Stimulated activated CD8-positive, alpha-beta memory T cell treated with anti-CD3 and anti-CD28 coated beads, Interleukin-7, amount 100 ng/mL, for 24 hours (primary cell): Measurements from ENCODE around the gene PFKL.

Experiments used
- DNase-seq: peaks from one replicate; pipeline ENCODE4 v3.0.0-alpha.2; 2020; ENCODE audit warnings: low read depth

Gene PFKL

DNA sequence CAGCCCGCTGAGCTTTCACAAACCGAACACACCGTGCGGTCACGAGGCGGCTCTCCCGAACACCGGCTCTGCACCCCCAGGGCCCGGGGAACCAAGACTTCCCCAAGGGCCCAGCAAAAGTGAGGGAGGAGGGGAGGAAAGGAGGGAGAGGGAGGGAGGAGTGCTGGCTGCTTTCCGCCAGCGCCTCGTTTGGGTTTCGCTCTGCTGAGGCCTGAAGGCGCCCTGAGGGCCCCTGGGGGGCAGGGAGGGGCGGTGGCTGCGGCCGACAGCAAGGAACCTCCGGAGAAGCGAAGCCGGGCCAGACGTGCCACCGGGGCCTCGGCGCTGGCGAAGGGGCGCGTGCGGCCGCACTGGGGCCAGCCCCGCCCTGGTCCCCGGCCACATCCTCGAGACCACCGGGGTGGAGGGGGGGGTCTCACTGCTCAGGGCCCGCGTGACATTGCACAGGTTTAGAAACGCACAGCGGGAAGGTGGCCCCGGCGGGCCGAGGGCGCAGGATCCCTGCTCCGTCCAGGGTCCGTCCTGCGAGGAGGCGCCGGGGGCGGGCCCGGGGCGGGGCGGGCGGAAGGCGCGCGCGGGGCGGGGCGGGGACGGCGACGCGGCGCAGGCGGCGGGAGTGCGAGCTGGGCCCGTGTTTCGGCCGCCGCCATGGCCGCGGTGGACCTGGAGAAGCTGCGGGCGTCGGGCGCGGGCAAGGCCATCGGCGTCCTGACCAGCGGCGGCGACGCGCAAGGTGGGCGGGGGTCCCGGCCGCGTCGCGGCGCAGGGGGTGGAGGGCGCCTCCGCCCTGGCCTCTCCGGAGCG is at the start of gene PFKL:
Gene PFKL (plus strand): TSS at position 596 of the 804 bp plus-strand sequence. CDS start 53 bp downstream, at position 649.
- DNase-seq: peak; percentile 33

DNA sequence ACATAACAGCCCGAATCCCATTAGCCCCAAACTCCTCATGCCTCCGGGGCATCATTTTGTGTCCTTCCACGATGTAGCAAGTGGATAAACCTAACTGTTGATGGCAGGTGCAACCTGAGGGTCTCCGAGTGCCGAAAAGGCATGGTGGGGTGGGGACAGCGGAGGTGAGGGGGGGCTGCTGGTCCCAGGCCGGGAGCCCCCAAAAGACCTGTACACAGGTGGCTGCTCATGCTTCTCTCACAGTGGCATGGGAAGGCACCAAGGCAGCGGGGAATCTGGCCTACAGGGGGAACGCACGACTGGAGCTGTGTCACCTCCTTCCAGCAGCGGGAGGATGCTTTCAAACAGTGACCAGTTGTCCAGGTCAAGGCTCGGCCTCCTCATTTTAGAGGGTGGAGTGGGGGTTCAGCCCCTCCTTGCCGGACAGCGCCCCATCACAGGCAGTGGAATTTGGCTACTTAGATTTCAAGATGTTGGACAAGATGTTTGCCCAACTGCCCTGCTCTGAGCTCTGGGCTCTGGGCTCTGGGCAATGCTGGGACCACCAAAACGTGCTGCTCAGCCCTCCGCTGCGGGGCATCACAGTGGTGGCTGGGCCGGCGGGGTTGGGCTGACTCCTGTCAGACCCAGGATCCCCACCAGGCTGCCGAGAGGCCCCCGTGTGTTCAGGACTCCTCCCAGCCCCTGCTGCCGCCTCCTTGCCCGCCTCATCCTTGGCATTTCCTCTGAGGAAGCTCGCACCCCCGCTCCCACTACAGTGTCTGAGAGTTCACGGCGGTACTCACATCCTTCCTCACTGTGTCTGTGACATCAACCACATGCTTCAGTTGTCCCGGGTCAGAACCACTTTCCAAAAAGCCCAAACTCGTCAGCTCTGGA is 45.8 kb upstream of the PFKL start:
- no peak for DNase-seq

DNA sequence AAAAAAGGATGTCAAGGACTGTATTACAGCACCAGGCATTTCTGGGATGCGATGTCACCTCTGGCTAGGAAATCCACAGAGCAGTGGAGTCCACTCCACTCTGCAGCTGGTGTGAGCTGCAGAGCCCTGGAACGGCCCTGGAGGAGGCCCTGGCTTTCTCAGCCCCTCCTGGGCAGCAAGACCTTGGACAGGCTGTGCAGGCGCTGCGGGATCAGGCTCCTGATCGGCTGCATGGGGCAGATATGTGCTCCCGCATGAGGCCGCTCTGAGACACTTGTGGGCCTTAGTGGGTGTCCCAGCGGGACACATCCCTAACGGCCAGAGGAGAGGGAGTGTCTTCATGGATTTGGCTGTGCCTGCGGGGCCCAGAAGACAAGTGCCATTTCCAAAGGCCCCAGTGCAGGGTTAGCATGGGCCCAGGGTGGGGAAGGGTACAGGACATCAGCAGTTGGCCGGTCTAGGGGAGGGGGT is 44.3 kb upstream of the PFKL start:
- no peak for DNase-seq

DNA sequence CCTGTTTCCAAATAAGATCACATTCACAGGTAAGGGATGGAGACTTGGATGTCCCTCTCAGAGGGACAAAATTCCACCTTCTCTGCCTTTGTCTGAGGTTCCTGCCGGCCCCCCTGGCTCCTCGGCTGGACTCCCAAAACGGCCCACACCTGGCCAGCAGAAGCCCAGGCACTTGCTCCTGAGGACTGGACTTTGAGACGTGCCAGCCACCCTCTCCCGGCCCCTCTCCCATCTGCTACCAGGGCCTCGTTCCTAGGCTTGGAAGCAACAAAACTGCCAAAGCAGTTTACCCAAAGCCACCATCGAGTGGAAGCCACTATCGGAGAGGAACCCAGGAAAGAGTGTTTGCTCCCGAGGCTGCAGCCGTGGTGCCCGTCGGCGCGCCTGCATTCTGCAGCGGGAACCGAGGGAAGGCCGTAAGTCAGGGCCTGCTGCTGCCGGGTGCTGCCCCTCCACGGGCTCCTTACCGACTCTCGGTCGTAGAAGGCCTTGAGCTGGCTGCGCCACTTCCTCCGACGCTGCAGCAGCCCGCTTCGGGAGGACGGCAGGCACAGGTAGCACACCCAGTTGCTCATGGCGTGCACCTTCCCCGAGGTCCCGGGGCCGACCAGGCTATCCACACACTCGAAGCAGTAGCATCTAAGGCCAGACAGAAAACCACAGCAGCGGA is 41.7 kb upstream of the PFKL start:
- DNase-seq: no peak

DNA sequence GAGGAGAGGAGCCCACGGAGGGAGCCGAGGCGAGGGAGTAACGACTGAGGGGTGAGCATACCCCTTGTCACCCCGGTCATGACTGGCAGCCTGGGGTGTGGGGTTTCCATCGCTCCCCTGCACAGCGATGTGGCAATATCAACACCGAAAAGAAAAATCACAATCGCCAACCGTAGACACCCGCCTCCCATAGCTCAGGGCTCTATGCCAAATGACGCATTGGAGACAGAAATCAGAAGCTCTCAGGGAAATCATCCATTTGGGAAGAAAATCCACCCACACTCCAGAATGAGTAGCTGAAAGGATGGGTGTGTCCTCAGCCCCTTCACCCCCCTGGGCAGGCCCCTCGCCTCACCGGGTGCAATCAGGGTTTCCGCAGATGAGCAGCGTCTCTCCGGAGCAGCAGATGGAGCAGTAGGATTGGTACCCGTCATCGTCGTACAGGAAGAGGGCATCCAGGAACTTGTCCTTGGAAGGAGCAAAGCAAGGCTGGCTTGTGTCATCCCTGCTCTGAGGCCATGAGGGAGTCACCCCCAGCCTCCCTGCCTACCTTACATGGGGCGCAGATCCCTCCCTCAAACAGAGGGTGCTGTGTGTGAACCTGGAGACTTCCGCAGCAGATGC is 40.7 kb upstream of the PFKL start:
- DNase-seq: no peak

DNA sequence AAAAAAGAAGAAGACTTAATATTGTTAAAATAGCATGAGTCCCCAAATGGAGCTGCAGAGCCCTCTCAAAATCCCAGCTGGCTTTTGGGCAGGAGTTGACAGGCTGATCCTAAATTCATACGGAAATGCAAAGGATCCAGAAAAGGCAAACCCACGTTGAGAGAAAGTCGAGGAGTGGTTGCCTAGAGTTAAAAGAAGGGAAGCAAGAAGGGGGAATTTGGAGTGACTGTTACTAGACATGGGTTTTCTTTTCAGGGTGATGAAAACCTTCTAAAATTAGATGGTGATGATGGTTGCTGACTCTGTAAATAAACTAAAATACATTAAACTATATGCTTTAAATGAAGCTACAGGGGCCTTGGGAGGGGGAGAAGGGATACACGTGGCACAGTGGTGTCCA is 39.8 kb upstream of the PFKL start:
- no peak for DNase-seq

DNA sequence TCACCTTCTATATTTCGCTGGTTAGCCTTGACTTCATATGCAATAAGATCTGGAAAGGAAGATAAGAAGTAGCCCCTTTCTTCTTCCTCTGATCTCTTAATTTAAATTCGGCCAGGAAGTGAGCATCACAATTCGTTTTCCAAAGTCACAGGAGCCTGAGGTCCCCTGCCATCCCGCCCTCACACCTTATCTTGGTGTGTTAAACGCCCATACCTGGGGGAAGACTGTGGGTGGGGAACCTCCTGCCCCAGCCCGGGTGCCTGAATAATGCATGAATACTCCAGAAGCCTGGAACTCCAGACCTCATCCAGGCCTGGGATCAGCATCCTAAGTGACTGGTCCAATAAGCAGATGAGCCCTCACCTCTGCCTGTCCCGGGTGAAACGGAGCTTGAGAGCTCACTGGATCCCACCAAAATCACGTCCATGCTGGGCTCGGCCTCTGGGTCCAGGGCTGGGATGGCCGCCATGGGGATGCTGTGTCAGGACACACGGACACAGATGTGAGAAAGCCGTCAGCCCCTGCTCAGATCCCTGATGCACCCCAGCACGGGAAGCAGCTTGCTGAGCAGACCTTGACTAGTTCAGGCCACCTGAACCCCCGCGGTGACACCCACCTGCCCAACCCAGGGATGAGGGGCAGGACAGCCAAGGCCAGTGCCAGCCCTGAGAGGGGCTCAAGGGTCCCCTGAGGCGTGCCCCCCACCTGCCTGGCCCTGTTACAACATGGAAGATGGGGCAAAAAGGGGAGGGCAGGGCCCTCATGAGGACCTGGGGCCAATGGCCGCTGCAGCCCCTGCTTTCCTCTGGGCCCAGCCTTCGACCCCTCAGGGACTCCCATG is 38.8 kb upstream of the PFKL start:
- no peak for DNase-seq

DNA sequence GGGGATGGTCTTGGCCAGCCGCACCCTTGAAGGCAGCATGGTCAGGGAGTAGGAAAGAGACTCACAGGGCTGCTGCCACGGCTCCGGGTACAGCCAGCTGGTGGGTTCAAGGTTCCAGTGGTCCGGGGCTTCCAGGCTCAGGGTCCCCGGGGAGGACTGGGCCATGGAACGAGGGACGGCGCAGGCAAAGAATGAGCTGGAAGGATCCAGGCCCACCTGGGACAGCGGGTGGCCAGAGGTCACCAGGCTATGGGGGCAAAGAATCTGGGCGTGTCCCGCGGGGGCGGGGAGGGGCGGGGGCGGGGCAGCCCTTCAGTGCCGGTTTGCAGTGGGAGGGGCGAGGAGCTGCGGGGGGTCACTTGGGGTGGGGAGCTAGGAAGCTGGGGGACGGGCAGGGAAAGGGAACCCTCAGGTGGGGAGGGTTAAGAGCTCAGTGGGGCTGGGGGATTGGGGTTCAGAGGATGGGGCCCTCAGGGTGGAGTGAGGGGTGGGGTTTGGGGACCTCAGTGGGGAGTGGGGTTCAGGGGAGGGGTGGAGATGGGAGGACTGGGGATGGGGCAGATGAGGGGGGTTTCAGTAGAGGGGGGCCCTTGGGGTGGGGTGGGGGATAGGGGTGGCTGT is 38.1 kb upstream of the PFKL start, which contains the start of gene DNMT3L:
Gene DNMT3L (minus strand): TSS at position 223 of the 621 bp plus-strand sequence. CDS start 638 bp downstream, outside the sequence.
- no peak for DNase-seq

DNA sequence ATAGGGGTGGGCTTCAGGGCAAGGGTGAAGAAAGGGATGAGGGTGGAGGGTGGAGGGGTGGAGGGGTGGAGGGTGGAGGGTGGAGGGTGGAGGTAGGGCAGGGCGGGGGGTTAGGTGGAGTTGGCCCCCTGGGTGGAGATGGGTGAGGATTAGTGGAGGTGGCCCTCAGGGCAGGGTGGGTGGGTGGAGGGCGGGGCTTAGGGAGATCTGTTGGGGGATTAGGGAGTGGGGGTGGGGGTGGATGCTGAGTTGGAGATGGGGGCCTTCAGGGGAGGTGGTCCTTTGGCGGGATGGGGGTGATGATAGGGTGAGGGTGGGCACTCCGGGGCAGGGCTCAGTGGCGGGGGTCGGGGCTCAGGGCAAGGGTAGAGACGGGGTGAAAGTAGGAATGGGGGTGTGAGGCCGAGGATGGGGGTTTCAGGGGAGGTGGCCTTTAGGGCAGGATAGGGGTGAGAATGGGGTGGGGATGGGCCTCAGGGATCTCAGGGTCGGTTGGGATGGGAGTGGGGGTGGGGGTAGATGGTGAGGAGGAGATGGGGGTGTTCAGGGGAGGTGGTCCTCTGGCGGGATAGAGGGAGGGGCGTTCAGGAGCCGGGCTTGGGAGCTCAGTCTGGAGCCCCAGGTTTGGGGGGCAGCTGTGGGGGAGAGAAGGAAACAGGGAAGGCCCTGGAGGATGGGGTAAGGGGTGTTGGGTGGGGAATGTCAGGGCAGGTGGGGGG is 37.4 kb upstream of the PFKL start:
- DNase-seq: no peak

DNA sequence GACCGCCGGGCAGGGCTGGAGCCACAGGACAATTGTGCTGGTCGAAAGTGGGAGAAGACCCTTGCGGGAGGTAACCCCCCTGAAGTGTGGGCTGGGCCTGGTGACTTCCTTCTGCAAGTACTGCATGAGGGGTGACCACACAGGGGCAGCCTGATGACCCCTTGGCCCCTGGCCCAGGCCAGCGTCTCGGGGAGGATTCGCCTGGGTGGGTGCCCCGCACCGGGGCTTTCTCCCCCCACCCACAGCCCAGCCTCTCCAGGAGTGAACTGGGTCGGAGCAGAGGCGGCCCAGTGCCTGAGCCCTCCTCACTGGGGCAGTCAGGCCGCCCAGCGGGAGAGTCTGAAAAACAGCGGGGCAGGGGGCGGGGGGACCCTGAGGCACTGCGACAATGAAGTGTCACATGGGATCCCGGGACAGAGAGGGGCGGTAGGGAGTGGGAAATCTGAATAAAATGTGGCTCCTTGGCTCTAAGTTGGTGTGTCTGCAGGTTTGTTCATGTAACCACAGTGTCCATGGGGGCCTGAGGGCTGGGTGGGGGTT is 36.6 kb upstream of the PFKL start:
- DNase-seq: no peak

DNA sequence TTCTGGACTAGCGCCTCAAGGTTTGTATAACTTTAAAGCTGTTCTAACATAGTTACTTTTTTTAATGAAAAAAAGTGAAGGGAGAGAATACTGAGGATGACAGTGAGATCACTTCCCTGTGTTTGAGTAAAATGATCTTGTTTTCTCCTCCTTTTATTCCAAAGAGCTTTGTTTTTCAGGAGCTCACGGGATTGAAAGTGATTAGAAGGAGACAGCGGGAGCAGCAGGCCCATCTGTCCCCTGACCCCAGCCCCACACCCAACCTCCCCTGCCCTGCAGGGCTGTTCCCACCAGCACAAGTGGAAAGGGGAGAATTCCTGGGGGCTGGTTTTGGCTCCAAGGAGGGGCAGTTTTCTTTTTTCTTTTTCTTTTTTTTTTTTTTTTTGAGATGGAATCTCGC is 36.1 kb upstream of the PFKL start:
- DNase-seq: no peak

DNA sequence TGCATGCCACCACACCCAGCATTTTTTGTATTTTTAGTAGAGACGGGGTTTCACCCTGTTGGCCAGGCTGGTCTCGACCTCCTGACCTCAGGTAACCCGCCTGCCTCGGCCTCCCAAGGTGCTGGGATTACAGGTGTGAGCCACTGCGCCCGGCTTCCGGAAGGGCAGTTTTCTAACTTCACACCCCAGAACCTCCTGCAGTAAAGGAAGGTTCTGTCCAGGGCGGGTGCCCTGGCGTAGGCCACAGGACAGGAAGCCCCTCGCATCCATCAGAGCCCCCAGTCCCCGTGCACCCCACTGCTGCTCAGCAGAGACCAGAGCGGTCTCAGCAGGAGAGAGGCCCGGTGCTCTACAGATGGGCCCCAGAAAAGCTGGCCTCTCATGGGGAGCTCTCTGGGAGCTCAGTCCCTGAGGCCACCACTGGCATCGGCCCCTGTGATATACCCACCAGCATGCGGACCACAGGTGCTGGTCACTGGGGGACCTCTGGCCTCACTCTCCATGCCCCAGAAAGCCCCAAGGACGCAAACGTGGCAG is 34.1 kb upstream of the PFKL start:
- no peak for DNase-seq

DNA sequence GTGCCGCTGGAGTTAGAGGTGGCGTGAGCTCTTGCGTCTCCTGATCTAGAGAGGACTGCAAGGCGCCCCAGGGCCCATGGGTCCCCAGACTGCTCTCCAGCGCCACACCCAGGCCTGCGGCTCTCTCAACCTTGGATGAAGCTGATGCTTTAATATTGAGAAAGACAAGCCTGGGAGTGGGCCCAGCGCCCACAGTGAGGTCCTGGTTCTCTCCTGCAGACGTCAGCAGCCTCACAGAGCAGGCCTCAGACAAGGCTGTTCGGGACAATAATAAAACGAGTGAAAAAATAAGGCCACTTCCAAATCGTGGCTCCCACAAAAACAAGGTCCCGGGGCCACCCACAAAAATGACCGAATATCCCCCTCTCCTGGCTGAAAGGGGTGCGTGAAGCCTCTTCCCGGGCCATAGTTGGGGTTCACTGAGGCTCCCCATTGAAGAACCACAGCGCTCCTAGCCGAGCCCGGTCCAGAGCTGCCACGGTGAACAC is 32.2 kb upstream of the PFKL start:
- no peak for DNase-seq

DNA sequence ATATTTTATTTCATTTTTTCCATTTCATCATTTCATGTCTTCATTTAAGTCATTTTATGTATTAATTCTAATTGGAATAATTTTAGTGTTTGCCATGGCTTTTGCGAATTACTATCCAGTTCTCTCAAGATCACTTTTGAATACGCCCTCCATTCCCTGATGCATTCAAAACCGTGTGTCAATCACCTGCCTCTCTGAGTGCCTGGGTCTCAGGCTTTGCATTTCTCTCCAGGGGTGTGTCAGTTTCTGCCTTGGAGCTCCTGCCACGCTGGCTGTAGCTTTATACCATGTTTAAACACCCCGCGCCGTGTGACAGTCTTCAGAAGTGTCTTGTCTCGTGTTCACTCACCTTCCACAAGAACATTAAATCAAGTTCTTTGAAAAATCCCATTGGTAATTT is 30.8 kb upstream of the PFKL start:
- no peak for DNase-seq

DNA sequence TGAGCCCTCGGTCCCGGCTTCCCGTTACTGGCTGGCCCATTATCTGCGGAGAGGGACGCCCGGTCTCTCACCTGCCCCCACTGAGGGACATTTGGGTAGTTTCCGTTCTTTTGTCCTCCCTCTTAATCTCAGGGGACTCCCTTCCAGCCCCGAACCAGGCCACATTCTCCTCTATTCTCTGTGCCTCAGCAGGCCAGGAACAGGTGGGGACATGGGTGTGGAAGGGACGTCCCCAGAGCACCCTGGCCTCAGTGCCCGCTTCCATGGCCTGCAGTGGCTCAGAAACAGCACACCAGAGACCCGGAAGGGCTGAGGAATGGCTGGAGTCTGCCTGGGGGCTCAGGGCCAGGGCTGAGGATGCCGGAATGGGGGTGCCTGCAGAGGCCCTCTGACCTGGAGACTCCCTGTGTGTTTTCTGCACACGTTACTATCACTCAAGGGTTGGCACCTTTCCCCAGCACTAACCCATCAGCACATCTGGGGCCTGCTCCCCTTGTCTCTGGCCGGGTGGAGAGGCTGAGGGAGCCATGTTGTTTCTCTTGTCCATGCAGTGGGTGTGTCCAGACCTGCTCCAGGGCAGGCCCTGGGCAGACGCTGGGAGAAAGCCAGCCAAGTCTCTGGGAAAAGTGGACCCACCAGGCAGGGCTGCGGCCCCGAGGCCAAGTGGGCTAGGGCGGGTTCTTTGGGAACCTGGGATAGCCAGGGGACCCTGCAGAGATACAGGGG is 28.1 kb upstream of the PFKL start:
- DNase-seq: no peak

DNA sequence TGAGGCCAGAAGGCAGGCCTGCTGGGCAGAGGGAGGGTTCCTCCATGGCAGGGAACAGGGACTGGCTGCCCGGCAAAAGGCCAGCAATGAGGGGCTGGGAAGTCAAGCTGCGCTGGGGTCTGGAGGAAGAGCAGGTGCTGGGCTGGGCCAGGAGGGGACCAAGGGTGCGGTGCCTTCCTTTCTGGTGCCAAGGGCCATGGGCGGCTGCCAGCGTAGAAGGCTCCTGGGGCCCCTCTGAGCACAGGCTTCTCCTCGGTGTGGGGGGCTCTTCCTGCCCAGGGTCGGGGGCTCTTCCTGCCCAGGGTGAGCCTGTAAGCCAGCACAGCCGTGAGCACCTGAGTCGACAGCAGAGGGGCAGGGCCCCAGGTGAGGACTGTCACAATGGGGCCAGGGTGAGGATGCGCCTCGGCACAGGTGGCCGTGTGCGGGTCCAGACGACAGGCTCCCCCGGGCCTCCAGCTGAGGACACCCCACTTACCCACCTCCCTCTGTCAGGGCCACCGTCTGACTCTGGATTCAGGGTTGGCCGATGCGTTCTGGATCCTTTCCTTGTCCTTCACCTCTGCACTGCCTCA is 27.5 kb upstream of the PFKL start:
- no peak for DNase-seq

DNA sequence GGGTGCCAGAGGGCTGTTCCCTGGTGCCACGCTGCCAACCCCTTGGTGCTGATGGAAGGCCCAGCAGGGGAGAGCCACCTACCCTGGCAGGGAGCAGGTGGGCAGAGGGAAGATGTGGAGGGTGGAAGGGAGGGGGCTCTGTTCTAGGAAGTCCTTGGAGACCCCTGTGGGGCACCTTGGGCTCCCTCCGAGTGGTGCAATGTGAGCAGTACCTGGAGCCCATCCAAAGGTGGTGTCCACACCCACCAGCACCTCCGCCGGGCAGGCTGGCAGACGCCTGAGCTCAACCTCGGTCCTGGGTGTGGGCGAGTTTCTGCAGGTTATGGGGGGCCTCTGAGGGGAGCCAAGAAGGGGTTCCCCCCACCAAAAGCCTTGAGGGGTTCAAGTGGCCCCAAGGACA is 26.8 kb upstream of the PFKL start:
- DNase-seq: no peak

DNA sequence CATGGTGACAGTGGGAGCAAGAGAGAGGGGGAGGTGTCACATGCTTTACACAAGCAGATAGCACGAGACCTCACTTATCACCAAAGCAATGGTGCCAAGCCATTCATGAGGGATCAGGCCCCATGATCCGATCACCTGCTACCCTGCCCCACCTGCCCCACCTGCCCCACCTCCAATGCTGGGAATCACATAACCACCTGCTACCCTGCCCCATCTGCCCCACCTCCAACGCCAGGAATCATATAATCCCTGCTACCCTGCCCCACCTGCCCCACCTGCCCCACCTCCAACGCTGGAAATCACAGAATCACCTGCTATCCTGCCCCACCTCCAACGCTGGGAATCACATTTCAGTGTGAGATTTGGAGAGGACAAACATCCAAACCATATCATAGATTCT is 24.8 kb upstream of the PFKL start:
- no peak for DNase-seq
